Measurements from ENCODE around the gene GMPR2. TPM values are rescaled to one million over a fixed set of nuclear protein-coding genes. Genes with fewer than 3 reads are reported as not detected.

GMPR2 gene
- total RNA-seq (2022; extraction: Qiagen RNA extraction; ENCODE audit: low read depth): 54.3 to 66.4 TPM (median 58.1 TPM) in 5 replicates

DNA sequence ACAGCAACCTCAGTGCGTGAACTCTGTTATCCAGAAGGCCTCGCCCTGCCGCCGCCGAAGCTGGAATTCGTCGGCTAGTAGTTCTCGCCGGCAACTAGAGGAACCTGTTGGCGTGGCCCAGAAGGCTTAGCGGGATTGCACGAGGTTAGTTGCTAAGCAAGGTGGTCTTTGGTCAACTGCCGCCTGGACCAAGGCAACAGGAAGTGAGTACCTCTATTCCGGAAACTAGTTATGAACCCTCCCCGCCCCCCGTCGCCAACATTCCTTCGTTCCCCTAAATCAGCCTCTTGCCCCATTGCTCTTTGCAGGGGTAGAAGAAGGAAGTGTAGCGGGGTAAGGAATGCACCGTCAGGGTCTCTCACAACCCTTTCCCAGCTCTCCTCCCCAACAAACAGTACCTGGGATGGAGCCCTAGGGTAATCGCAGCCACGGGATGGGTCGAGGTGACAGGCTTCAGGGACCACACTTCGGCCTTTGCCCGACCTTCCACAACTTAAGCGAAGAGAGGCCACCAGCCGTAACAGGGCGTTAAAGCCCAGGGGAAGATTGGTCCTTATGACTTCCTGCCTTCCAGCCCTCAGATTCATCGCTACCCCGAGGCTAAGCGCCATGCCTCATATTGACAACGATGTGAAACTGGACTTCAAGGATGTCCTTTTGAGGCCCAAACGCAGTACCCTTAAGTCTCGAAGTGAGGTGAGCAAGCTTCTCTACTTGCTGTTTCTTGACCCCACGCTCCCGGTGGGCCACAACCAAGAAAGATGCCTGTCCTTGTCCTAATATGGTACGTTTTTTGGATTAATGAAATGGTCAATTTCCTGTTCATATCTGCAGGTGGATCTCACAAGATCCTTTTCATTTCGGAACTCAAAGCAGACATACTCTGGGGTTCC is at the start of gene GMPR2:
GMPR2 (plus strand) TSS at position 285 of the 893 bp plus-strand sequence; CDS start at position 610, 325 bp downstream.

DNA sequence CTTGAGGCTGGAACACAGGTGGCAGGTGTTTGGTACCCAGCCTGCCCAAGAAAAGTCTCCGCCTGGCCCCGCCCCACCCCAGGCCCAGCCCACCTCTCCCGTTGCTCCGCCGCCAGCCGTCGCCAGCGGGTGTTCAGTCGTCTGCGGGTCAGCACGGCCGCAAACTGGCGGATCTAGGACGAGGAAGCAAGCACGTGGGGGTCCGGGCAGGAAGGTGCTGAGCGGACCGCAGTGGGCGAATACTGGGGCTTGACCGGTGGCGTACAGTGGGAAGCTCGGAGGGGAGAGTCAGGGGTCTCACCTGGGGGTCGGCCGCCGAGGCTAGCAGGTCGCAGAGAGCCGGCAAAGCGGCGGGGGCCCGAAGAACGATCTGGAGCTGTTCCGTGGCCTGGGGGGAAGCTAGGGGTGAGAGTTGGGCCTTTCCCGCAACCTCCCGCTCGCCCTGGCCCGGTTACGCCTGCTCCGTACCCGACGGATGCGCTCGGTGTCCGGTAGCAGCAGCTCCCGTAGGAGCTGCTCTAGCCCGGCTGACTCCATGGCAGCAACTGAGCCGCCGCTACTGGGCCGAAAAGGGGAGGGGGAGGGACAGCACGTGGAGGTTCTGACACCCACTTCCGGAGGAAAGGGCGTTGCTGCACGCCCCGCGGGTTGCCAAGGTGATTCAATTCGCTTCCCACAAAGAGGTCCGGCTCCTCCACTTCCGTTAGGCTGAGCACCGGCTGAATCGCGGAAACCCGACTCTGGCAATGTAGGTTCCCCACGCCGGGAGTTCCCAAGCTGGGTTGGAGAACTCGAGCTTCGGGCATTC is 44.3 kb upstream of the GMPR2 start, which contains the start of gene IPO4:
IPO4 (minus strand) TSS at position 566 of the 808 bp plus-strand sequence; CDS start at position 537, 29 bp downstream.

DNA sequence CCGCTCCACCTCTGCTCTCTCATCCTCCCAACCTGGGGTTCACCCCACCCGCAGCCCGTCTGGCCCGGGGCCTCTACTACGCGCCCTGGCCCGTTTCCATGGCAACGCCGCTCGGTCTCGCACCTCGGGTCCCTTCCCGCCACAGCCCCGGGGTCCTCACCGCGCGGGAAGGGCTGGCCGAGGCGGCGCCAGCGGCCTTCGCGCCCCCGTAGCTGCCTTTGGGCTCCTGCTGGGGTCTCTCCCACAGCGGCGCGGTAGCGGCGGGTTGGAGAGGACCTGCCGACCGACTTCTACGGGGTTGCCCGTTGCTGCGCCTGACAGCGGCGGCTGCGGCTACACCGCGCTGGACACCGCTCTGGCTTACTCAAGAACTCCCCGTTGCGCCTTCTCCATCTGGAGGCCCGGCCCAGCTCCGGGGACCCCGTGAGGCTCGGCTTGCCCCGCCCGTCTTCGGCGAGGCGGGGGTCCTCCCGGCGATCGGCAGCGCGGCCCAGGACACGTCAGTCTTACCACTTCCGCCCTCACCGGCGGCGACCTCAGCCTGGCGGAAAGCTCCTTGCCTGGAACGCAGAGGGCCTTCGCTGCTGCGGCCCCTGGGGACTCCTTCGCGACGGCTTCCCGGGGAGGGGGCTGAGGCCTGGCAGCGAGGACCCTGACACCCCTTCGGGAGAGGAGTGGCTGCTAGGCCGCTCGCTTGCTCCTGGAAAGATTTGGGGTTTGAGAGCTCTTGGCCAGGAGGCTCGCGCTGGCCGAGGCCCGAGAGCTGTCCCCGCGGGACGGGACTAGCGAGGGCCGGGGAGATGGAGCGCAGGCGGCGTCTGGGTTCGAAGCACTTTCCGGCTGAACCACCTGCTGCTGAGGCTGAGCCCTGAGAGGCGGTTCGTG is 37.3 kb upstream of the GMPR2 start, which contains the start of gene TM9SF1:
TM9SF1 (minus strand) TSS at position 256 of the 885 bp plus-strand sequence. CDS start 422 bp downstream, outside the sequence.

DNA sequence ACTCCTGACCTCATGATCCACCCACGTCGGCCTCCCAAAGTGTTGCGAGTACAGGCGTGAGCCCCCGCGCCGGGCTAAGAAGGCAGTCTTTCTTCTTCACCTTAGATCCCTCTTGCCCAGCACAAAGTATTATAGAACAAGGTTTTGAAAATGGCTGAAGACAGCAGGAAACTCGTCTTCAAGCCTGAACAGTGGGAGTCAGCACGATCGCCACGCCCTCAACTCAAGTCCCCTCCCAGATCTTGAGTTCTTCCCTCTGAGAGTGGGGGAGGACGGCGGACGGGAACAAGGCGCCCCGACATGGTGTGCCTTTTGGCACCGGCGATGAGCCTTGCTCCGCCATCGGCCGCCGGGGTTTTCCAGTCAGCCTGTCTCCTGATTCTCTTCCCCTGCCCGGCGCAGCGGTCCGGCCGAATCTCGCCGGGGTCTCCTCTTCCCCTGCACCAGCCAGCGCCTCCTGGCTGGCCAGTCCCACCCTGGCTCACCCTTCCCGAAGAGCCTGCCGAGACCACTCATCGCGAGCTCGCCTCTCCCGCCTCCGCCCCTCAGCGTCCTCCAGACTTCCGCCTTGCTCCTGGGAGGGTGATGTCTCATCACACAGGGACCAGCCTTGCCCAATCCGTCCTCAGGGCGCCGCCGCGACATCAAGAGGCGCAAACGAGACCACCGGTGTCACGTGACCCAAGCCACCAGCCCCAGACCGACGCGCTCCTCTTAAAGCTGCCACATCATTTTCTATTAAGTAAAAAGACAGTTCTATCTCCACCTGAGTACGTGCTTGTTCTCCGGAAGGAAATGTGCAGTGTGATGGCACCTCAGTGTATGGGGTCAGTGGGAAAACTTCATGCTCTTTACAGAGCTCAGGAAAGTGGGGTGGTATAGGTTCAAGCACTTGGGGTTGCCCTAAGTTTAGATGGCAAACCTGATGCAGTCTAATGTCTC is 19.5 kb upstream of the GMPR2 start, which contains the start of gene CHMP4A:
CHMP4A (minus strand) TSS at position 565 of the 942 bp plus-strand sequence; CDS start at position 516, 49 bp downstream.

DNA sequence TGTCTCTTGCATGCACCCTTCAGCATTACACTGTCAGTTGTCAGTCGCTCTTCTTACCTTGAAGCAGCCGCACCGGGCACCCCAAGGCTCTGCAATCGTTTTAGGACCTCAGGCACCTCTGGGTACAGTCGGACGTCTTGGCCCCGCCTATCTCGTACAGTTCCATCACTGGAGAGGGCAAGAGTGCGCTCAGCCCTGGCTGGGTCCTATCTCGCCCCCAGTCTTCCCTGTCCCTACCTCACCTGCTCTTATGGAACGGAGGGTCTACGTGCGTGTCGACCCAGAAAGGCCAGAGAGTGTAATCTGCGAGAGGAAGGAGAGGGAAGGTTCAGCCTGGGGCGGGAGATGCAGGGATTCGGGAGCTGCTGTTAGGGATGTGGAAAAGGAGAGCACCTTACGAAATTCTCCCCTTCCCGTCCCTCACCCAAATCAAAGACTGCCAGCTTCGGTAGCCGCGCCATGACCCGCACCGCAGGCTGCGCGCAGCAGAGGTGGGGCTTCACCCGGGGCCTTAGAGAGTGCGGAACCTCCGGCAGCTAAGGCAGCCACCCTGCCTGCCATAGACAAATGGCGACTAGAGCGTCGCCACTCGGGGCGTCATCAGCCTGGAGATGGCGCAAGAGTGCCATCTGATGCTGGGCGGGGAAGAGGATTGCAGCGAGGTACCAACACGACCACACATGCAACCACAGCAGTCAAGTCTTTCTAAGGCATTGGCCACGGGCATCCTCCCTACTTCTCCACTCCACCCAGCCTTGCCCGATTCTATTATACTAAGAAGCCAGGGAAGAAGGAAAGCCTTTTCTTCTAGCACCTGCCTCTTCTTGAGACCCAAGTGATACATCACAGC is 17.0 kb upstream of the GMPR2 start, which contains the start of gene MDP1:
MDP1 (minus strand) TSS at position 572 of the 850 bp plus-strand sequence; CDS start at position 461, 111 bp downstream.

DNA sequence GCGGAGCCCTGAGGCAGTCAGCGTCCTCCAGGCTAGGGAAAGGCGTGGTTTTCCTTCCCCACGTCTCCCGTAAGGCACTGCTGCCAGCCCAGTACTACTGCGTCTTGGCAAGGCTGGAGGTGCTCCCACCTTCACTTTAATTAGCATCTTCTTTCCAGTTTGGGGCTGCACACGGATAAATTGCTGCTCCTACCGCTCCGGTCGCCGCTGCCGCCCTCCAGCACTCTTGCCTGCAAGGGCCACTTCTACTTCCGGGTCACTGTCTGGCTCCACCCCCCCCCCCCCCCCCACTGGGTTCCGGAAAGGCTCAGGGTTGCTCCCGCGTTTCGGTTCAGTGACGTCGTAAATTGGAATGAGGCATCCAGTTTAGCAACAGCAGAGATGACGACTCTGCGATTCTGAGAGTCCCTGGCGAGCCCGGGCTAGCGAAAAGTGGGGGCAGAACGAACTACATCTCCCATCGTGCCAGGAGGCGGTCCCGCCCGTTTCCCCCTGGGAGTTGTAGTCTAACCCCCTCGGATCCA is 546 bp upstream of the GMPR2 start, which contains the start of gene NEDD8:
NEDD8 (minus strand) TSS at position 247 of the 524 bp plus-strand sequence; CDS start at position 147, 100 bp downstream.

DNA sequence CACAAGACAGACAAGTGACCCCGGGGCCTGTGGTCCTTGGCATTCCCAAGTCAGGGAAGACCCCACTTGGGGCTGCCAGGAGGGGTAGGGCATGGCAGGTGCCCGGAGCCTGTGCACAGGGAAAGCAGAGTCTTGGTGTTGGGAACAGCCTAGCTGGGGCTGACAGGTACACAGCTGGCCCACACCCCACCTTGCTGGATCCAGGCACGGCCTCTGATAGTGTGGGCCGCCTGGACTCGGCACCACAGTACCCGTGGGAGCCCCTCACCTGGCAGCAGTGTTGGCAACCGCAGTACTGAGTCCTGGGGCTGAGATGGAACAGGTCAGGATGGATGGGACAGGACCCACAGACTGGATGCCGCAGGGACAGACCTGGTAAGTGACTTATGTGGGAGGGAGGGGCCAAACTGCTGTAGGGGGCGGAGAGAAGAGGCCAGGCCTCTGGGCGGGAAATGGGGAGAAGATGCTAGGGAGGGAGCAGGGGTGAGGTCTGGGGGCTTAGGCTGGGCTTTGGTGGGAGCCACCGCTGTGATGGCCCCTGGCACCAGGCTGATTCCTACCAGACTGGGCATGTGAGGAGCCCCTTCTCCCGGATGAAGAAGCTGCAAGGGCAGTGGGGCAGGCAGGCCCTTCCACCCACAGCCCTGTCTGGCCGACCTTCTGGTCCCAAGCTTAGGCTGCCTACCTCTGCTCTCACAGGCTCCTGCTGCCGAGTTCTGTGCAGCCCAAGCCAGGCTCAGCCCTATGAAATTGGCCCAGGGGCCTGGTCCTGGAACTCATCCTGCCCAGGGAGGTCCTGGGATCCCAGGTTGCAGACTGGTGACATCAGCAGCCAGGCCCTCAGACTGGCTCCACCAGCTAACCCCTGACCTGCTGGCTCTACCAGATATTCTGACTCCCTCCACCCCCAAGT is 30.3 kb downstream of the GMPR2 start, which contains the start of gene TGM1:
TGM1 (minus strand) TSS at position 357 of the 913 bp plus-strand sequence. CDS start 825 bp downstream, outside the sequence.

DNA sequence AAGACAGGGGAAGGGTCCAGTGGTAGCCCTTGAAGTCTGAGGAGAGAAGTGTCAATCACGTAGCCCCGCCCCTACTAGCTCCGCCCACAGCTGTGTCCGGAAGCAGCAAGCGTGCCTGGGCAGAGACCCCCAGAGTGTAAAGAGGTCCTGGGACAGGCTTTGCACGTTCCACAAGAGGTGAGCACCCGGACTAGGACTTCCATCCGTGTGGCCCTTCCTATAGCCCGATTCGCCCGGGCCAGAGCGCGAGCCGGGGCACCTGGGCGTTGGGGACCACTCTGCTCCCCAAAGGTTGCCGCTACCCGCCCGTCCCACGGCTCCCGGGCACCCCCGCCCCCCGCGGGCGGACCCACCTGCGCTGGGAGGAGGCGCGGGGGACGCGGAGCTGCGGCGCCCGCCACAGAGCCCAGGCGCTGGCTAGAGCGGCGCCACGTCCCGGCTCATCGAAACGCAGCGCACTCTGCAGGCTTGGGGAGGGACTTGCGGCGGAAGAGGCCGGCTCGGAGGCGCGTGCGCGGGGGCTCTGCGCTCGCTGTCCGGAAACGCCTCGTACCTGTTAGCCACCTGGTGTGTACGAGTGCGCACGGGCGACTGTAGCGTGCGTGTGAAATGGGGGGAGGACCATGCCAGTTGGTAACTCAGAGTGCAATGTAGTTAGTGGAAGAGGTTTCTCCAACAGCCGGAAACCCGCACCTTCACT is 38.6 kb downstream of the GMPR2 start, which contains the start of gene RABGGTA:
RABGGTA (minus strand) TSS at position 464 of the 700 bp plus-strand sequence. CDS start 482 bp downstream, outside the sequence.

Other genes with a start within 250 kb of the GMPR2 start
- 22.1 to 37.0 TPM (median 30.3 TPM) in 5 replicates for gene DHRS4L2, start 244.0 kb upstream of the GMPR2 start, total RNA-seq (2022; extraction: Qiagen RNA extraction; ENCODE audit: low read depth)
- 0.34 to 0.95 TPM (median 0.49 TPM) in 5 replicates for gene CARMIL3, start 180.9 kb upstream of the GMPR2 start, total RNA-seq (2022; extraction: Qiagen RNA extraction; ENCODE audit: low read depth)
- gene CPNE6, start 161.4 kb upstream of the GMPR2 start, total RNA-seq (2022; extraction: Qiagen RNA extraction; ENCODE audit: low read depth): not detected in 5 replicates
- gene PCK2, start 138.6 kb upstream of the GMPR2 start, total RNA-seq (2022; extraction: Qiagen RNA extraction; ENCODE audit: low read depth): 16.5 to 22.6 TPM (median 20.9 TPM) in 5 replicates
- 19.5 to 23.6 TPM (median 20.5 TPM) in 5 replicates for gene DCAF11, start 118.2 kb upstream of the GMPR2 start, total RNA-seq (2022; extraction: Qiagen RNA extraction; ENCODE audit: low read depth)
- 0.72 to 1.2 TPM (median 0.80 TPM) in 5 replicates for gene NRL, start 118.0 kb upstream of the GMPR2 start, total RNA-seq (2022; extraction: Qiagen RNA extraction; ENCODE audit: low read depth)
- gene FITM1, start 102.3 kb upstream of the GMPR2 start, total RNA-seq (2022; extraction: Qiagen RNA extraction; ENCODE audit: low read depth): 0.17 to 0.31 TPM in 2 of 5 replicates, not detected in the others
- gene PSME1, start 96.7 kb upstream of the GMPR2 start, total RNA-seq (2022; extraction: Qiagen RNA extraction; ENCODE audit: low read depth): 166 to 196 TPM (median 176 TPM) in 5 replicates
- 45.0 to 65.7 TPM (median 61.1 TPM) in 5 replicates for gene EMC9, start 91.3 kb upstream of the GMPR2 start, total RNA-seq (2022; extraction: Qiagen RNA extraction; ENCODE audit: low read depth)
- gene PSME2, start 86.3 kb upstream of the GMPR2 start, total RNA-seq (2022; extraction: Qiagen RNA extraction; ENCODE audit: low read depth): 163 to 221 TPM (median 173 TPM) in 5 replicates
- gene RNF31, start 85.4 kb upstream of the GMPR2 start, total RNA-seq (2022; extraction: Qiagen RNA extraction; ENCODE audit: low read depth): 18.9 to 37.4 TPM (median 28.0 TPM) in 5 replicates
- 14.5 to 20.9 TPM (median 16.8 TPM) in 5 replicates for gene IRF9, start 71.7 kb upstream of the GMPR2 start, total RNA-seq (2022; extraction: Qiagen RNA extraction; ENCODE audit: low read depth)
- 4.0 to 5.5 TPM (median 5.1 TPM) in 5 replicates for gene REC8, start 60.8 kb upstream of the GMPR2 start, total RNA-seq (2022; extraction: Qiagen RNA extraction; ENCODE audit: low read depth)
- 79.3 to 90.2 TPM (median 86.3 TPM) in 5 replicates for gene IPO4, start 44.1 kb upstream of the GMPR2 start, total RNA-seq (2022; extraction: Qiagen RNA extraction; ENCODE audit: low read depth)
- gene TM9SF1, start 37.5 kb upstream of the GMPR2 start, total RNA-seq (2022; extraction: Qiagen RNA extraction; ENCODE audit: low read depth): 63.2 to 70.0 TPM (median 67.6 TPM) in 5 replicates
- not detected in 5 replicates for gene TSSK4, start 27.2 kb upstream of the GMPR2 start, total RNA-seq (2022; extraction: Qiagen RNA extraction; ENCODE audit: low read depth)
- gene CHMP4A, start 19.4 kb upstream of the GMPR2 start, total RNA-seq (2022; extraction: Qiagen RNA extraction; ENCODE audit: low read depth): 71.9 to 101 TPM (median 93.0 TPM) in 5 replicates
- 27.3 to 34.4 TPM (median 29.4 TPM) in 5 replicates for gene MDP1, start 16.9 kb upstream of the GMPR2 start, total RNA-seq (2022; extraction: Qiagen RNA extraction; ENCODE audit: low read depth)
- 444 to 520 TPM (median 484 TPM) in 5 replicates for gene NEDD8, start 562 bp upstream of the GMPR2 start, total RNA-seq (2022; extraction: Qiagen RNA extraction; ENCODE audit: low read depth)
- 34.2 to 38.2 TPM (median 36.6 TPM) in 5 replicates for gene TINF2, start 9.7 kb downstream of the GMPR2 start, total RNA-seq (2022; extraction: Qiagen RNA extraction; ENCODE audit: low read depth)
- gene TGM1, start 30.2 kb downstream of the GMPR2 start, total RNA-seq (2022; extraction: Qiagen RNA extraction; ENCODE audit: low read depth): 0.53 to 1.1 TPM (median 1.0 TPM) in 5 replicates
- gene RABGGTA, start 38.7 kb downstream of the GMPR2 start, total RNA-seq (2022; extraction: Qiagen RNA extraction; ENCODE audit: low read depth): 15.2 to 18.4 TPM (median 16.6 TPM) in 5 replicates
- gene DHRS1, start 66.9 kb downstream of the GMPR2 start, total RNA-seq (2022; extraction: Qiagen RNA extraction; ENCODE audit: low read depth): 10.3 to 14.0 TPM (median 13.1 TPM) in 5 replicates
- 13.7 to 17.0 TPM (median 16.6 TPM) in 5 replicates for gene NOP9, start 66.9 kb downstream of the GMPR2 start, total RNA-seq (2022; extraction: Qiagen RNA extraction; ENCODE audit: low read depth)
- 0.15 to 1.00 TPM (median 0.20 TPM) in 5 replicates for gene CIDEB, start 75.0 kb downstream of the GMPR2 start, total RNA-seq (2022; extraction: Qiagen RNA extraction; ENCODE audit: low read depth)
- 2.5 to 5.7 TPM (median 4.3 TPM) in 5 replicates for gene LTB4R2, start 77.2 kb downstream of the GMPR2 start, total RNA-seq (2022; extraction: Qiagen RNA extraction; ENCODE audit: low read depth)
- gene LTB4R, start 78.6 kb downstream of the GMPR2 start, total RNA-seq (2022; extraction: Qiagen RNA extraction; ENCODE audit: low read depth): 3.7 to 6.6 TPM (median 6.4 TPM) in 5 replicates
- not detected in 5 replicates for gene ADCY4, start 102.1 kb downstream of the GMPR2 start, total RNA-seq (2022; extraction: Qiagen RNA extraction; ENCODE audit: low read depth)
- not detected in 5 replicates for gene RIPK3, start 107.1 kb downstream of the GMPR2 start, total RNA-seq (2022; extraction: Qiagen RNA extraction; ENCODE audit: low read depth)
- gene NFATC4, start 135.3 kb downstream of the GMPR2 start, total RNA-seq (2022; extraction: Qiagen RNA extraction; ENCODE audit: low read depth): 0.29 to 0.67 TPM (median 0.47 TPM) in 4 of 5 replicates, not detected in the other
- gene NYNRIN, start 166.1 kb downstream of the GMPR2 start, total RNA-seq (2022; extraction: Qiagen RNA extraction; ENCODE audit: low read depth): 0.16 to 0.78 TPM (median 0.18 TPM) in 5 replicates
- 1.0 to 1.6 TPM (median 1.3 TPM) in 5 replicates for gene CBLN3, start 196.7 kb downstream of the GMPR2 start, total RNA-seq (2022; extraction: Qiagen RNA extraction; ENCODE audit: low read depth)
- 19.3 to 28.8 TPM (median 26.1 TPM) in 5 replicates for gene KHNYN, start 197.0 kb downstream of the GMPR2 start, total RNA-seq (2022; extraction: Qiagen RNA extraction; ENCODE audit: low read depth)
- gene SDR39U1, start 209.8 kb downstream of the GMPR2 start, total RNA-seq (2022; extraction: Qiagen RNA extraction; ENCODE audit: low read depth): 42.7 to 56.3 TPM (median 47.4 TPM) in 5 replicates